ENCODE measurements around the gene THAP11. TPM values are rescaled to one million over a fixed set of nuclear protein-coding genes. Genes with fewer than 3 reads are reported as not detected.

The THAP11 gene
- polyA plus RNA-seq, 3 donors = 17.6 to 84.2 (median 52.5) TPM

DNA sequence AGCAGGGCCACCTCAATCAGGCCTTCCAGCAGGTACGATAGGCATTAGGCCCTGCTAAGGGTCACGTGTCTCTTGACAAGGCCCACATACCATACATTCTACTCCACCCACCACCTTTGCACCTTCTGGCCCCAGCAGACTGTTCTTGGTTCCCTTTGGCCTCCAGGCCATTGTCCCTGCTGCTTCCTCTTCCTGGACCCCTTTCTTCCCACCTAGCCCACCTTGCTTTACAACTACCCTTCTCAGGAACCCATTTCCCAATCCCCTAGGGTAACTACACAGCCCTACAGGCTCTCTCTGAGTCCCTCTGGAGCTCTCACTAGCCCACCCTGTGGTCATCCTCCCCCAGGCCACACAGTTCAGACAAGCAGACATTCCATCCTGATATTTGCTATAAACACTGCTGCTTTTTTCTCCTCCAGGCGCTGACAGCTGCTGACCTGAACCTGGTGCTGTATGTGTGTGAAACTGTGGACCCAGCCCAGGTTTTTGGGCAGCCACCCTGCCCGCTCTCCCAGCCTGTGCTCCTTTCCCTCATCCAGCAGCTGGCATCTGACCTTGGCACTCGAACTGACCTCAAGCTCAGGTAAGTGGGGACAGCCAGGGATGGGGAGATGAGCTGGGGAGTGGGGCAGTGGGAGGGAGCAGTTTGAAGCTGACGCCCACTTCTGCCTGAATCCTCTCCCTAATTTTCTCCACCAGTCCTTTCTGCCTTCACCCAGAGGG lies 41.2 kb downstream of the THAP11 start:
- no peak for DNase-seq
- Histone ChIP-seq H3K4me3 (replicated peaks in 1 of 3; ENCODE audit: low read depth in 2 of 3, low read length in 3 of 3) (no peak overlapping the region), H3K27ac (ENCODE audit: low read depth in 1 of 2, low read length in 2 of 2) (peak overlapping the region in 1 of 2 donors; percentile 14), H3K9ac (ENCODE audit: insufficient read depth, low read length, poor library complexity, severe bottlenecking) (no peak overlapping the region), H3K27me3 (ENCODE audit: control insufficient read depth in 2 of 2, insufficient read depth in 2 of 2, low read length in 2 of 2) (no peaks in the 10 kb centered on the region), H3K79me2 (ENCODE audit: insufficient read depth, low read length) (no peaks in the 10 kb centered on the region), H3K4me2 (replicated peaks; ENCODE audit: extremely low read depth, low read length, poor library complexity, severe bottlenecking) (no peak overlapping the region), H3K9me3 (replicated peaks in 1 of 2; ENCODE audit: control insufficient read depth in 1 of 2, insufficient read depth in 1 of 2, low read length in 2 of 2) (no peaks in the 10 kb centered on the region), H4K20me1 (ENCODE audit: insufficient read depth, low read length) (peaks cover 3% of the 10 kb centered on the region), H3K36me3 (replicated peaks in 1 of 2; ENCODE audit: control insufficient read depth in 1 of 2, insufficient read depth in 2 of 2, low read length in 2 of 2) (peaks cover 81 to 89% of the 10 kb centered on the region in 2 donors), H3K4me1 (ENCODE audit: control insufficient read depth in 1 of 2, insufficient read depth in 2 of 2, low read length in 2 of 2) (no peaks in the 10 kb centered on the region), H2AFZ (ENCODE audit: insufficient read depth, low read depth, low read length, poor library complexity, severe bottlenecking) (no peak overlapping the region)
- no peaks in the 10 kb centered on the region for H3K9me3 Mint-ChIP-seq
- H3K4me3 Mint-ChIP-seq = no peak overlapping the region
- H3K4me1 Mint-ChIP-seq = no peaks in the 10 kb centered on the region
- peaks cover 65 to 89% of the 10 kb centered on the region in 2 donors for H3K36me3 Mint-ChIP-seq
- H3K27me3 Mint-ChIP-seq (ENCODE audit: low read depth in 3 of 3) = peaks cover 0 to 2% (median 2%) of the 10 kb centered on the region in 3 donors
- intact Hi-C loops (cut with micrococcal nuclease) = loop anchor here (2.0 to 10.0 kb wide), 3 partner anchors 179 to 351 kb away; partner anchors contain the start of gene ESRP2 (in 1 of the 2)
- H3K27ac Mint-ChIP-seq = peak overlapping the region in 5 of 7 donors; percentile 42 to 63 (median 54)
- TF ChIP-seq CTCF (IDR thresholded peaks at IDR 0.05) = no peak
- WGBS (ENCODE audit: insufficient coverage) = 90% methylated on average over 2 of the region's 6 CpGs

GRCh38 chr16:67883872-67884261 lies 41.7 kb downstream of the THAP11 start:
- Histone ChIP-seq H3K79me2 (ENCODE audit: insufficient read depth, low read length) (no peaks in the 10 kb centered on the region), H3K4me2 (replicated peaks; ENCODE audit: extremely low read depth, low read length, poor library complexity, severe bottlenecking) (no peak overlapping the region), H4K20me1 (ENCODE audit: insufficient read depth, low read length) (peaks cover 3% of the 10 kb centered on the region), H3K9me3 (replicated peaks in 1 of 2; ENCODE audit: control insufficient read depth in 1 of 2, insufficient read depth in 1 of 2, low read length in 2 of 2) (no peaks in the 10 kb centered on the region), H3K4me3 (replicated peaks in 1 of 3; ENCODE audit: low read depth in 2 of 3, low read length in 3 of 3) (no peak overlapping the region), H3K27me3 (ENCODE audit: control insufficient read depth in 2 of 2, insufficient read depth in 2 of 2, low read length in 2 of 2) (no peaks in the 10 kb centered on the region), H3K36me3 (replicated peaks in 1 of 2; ENCODE audit: control insufficient read depth in 1 of 2, insufficient read depth in 2 of 2, low read length in 2 of 2) (peaks cover 75 to 84% of the 10 kb centered on the region in 2 donors), H2AFZ (ENCODE audit: insufficient read depth, low read depth, low read length, poor library complexity, severe bottlenecking) (no peak overlapping the region), H3K27ac (ENCODE audit: low read depth in 1 of 2, low read length in 2 of 2) (peak overlapping the region in 1 of 2 donors; percentile 11), H3K9ac (ENCODE audit: insufficient read depth, low read length, poor library complexity, severe bottlenecking) (no peak overlapping the region), H3K4me1 (ENCODE audit: control insufficient read depth in 1 of 2, insufficient read depth in 2 of 2, low read length in 2 of 2) (no peaks in the 10 kb centered on the region)
- Mint-ChIP-seq H3K27ac (peak overlapping the region in 1 of 7 donors; percentile 43), H3K27me3 (ENCODE audit: low read depth in 3 of 3) (peaks cover 0 to 2% (median 2%) of the 10 kb centered on the region in 3 donors), H3K4me1 (no peaks in the 10 kb centered on the region), H3K4me3 (no peak overlapping the region), H3K9me3 (no peaks in the 10 kb centered on the region), H3K36me3 (peaks cover 60 to 86% of the 10 kb centered on the region in 2 donors)
- intact Hi-C loops (cut with micrococcal nuclease) = loop anchor here (2.0 to 10.0 kb wide), 3 partner anchors 178 to 351 kb away; partner anchors contain the start of gene ESRP2 (in 1 of the 2)
- 66% methylated on average over 11 of the region's 11 CpGs for WGBS (ENCODE audit: insufficient coverage)
- peak; percentile 27 to 53 (median 47) for DNase-seq
- TF ChIP-seq CTCF (IDR thresholded peaks at IDR 0.05) = peak; percentile 93
